DND-41 (cell line): ENCODE results near the gene TRAPPC10.

Experiments
- EZH2 ChIP-seq: IDR thresholded peaks from 3 replicates; pipeline ENCODE4 v1.6.1; 2012; ENCODE audit warnings: borderline replicate concordance, low read depth, mild to moderate bottlenecking, moderate library complexity, low read length, inconsistent platforms; ENCODE audit not compliant: severe bottlenecking
- TF ChIP-seq, protein P1 (sequence below): IDR thresholded peaks from 2 replicates; pipeline ENCODE4 v1.5.1; 2012; ENCODE audit warnings: borderline replicate concordance, low read length, moderate library complexity, mild to moderate bottlenecking; ENCODE audit not compliant: poor library complexity, severe bottlenecking; ENCODE audit errors: extremely low read depth

DNA sequence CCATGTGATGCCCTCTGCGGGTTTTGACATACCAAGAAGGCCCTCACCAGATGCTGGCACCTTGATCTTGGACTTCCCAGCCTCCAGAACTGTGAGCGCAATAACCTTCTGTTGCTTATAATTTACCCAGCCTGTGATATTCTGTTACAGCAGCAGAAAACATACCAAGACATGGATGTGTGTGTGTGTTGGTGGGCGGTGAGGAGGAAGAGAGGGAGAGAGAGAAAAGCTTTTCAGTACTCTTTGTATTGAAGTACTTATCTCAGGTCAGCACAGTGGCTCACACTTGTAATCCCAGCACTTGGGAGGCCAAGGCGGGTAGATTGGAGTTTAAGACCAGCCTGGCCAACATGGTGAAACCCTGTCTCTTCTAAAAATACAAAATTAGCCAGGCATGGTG lies 23.1 kb downstream of the TRAPPC10 start:
- TF ChIP-seq, protein P1, sequence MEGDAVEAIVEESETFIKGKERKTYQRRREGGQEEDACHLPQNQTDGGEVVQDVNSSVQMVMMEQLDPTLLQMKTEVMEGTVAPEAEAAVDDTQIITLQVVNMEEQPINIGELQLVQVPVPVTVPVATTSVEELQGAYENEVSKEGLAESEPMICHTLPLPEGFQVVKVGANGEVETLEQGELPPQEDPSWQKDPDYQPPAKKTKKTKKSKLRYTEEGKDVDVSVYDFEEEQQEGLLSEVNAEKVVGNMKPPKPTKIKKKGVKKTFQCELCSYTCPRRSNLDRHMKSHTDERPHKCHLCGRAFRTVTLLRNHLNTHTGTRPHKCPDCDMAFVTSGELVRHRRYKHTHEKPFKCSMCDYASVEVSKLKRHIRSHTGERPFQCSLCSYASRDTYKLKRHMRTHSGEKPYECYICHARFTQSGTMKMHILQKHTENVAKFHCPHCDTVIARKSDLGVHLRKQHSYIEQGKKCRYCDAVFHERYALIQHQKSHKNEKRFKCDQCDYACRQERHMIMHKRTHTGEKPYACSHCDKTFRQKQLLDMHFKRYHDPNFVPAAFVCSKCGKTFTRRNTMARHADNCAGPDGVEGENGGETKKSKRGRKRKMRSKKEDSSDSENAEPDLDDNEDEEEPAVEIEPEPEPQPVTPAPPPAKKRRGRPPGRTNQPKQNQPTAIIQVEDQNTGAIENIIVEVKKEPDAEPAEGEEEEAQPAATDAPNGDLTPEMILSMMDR, result no peak
- no peak for TF ChIP-seq EZH2
